ENCODE measurements around the gene TRAP1.

GRCh38 chr16:3754772-3755171 lies 37.4 kb upstream of the TRAP1 start:
- TF ChIP-seq CTCF (IDR thresholded peaks at IDR 0.05), result no peak
- no peak for TF ChIP-seq POLR2A (IDR thresholded peaks at IDR 0.05)
